ENCODE measurements around the gene ATAT1. TPM values are rescaled to one million over a fixed set of nuclear protein-coding genes. Genes with fewer than 3 reads are reported as not detected.

Gene ATAT1
- total and polyA plus RNA-seq, 2 of the 13 experiments (the other 11 are each of a cell fraction or from before 2014, with no cell fraction given) = 9.2 to 23.6 TPM

- TF ChIP-seq TERF1 (CRISPR knock-in tag; IDR thresholded peaks at IDR 0.05) (no peak), ZNF263 (CRISPR knock-in tag; IDR thresholded peaks at IDR 0.05) (no peak), GABPB1 (CRISPR knock-in tag; IDR thresholded peaks at IDR 0.05) (no peak), HOXA9 (CRISPR knock-in tag; IDR thresholded peaks at IDR 0.05; ENCODE audit: borderline replicate concordance) (no peak), GMEB1 (CRISPR knock-in tag; IDR thresholded peaks at IDR 0.05; ENCODE audit: borderline replicate concordance) (peak; percentile 48; the same call in 1 of the 2 replicates), ZNF644 (CRISPR knock-in tag; IDR thresholded peaks at IDR 0.05; ENCODE audit: low read depth) (no peak), ZNF878 (CRISPR knock-in tag; IDR thresholded peaks at IDR 0.05) (no peak; the same call in 1 of the 2 replicates), REST (IDR thresholded peaks at IDR 0.05; ENCODE audit: borderline replicate concordance in 1 of 2, low read depth in 1 of 2, low read length in 2 of 2) (peak in 1 of 2 experiments; percentile 68; a peak in 2 of 4 replicates), ZNF142 (CRISPR knock-in tag; IDR thresholded peaks at IDR 0.05) (0 out of 2 replicates have a peak, but pooled peaks have one; percentile 10), FOXM1 (CRISPR knock-in tag; IDR thresholded peaks at IDR 0.05) (no peak), SUZ12 (IDR thresholded peaks at IDR 0.05; ENCODE audit: low read depth, low read length) (no peak), ZNF10 (CRISPR knock-in tag; IDR thresholded peaks at IDR 0.05; ENCODE audit: borderline replicate concordance, low read depth) (no peak), ATF4 (CRISPR knock-in tag; IDR thresholded peaks at IDR 0.05) (peak in 1 of 2 experiments; percentile 95; a peak in 2 of 4 replicates), JUN (CRISPR knock-in tag; IDR thresholded peaks at IDR 0.05) (0 out of 2 replicates have a peak, but pooled peaks have one; percentile 16), RBM22 (optimal IDR thresholded peaks at IDR 0.05; ENCODE audit: low read length) (no peak)
Measured at GRCh38 chr6:30614843-30615218, 11.8 kb upstream of the ATAT1 start (continued).
